Activated naive CD8-positive, alpha-beta T cell treated with anti-CD3 and anti-CD28 coated beads for 36 hours (primary cell): Measurements from ENCODE around the gene KRTAP4-7. TPM values are rescaled to one million over a fixed set of nuclear protein-coding genes. Genes with fewer than 3 reads are reported as not detected.
"Not testable (repeated sequence)": the region's sequence is repeated elsewhere in the genome, so short reads cannot be mapped to it uniquely, and the experiment has no call there.

Experiments used
- DNase-seq: peaks from one replicate; pipeline ENCODE4 v3.0.0; 2021
- H3K27ac Mint-ChIP-seq: one replicate; pipeline ENCODE4 v1.8.0; 2022; ENCODE audit warnings: mild to moderate bottlenecking, moderate library complexity, mixed read lengths
- H3K27me3 Mint-ChIP-seq: one replicate; pipeline ENCODE4 v1.8.0; 2022; ENCODE audit warnings: mild to moderate bottlenecking, mixed read lengths
- H3K36me3 Mint-ChIP-seq: one replicate; pipeline ENCODE4 v1.8.0; 2021; ENCODE audit warnings: mild to moderate bottlenecking, mixed read lengths
- H3K4me1 Mint-ChIP-seq: one replicate; pipeline ENCODE4 v1.8.0; 2021; ENCODE audit warnings: mixed read lengths
- H3K4me3 Mint-ChIP-seq: one replicate; pipeline ENCODE4 v1.8.0; 2022; ENCODE audit warnings: mild to moderate bottlenecking, moderate library complexity, mixed read lengths
- H3K9me3 Mint-ChIP-seq: one replicate; pipeline ENCODE4 v1.8.0; 2022; ENCODE audit warnings: mixed read lengths
- total RNA-seq, 2 experiments: library from RNA; stranded (reverse); gene quantifications; one replicate each; pipeline ENCODE4 v1.2.3, GENCODE V29; 2021

The KRTAP4-7 gene
- total RNA-seq, 2 experiments from 2014 or later: not detected

- not testable (repeated sequence) for H3K27ac Mint-ChIP-seq, H3K9me3 Mint-ChIP-seq, H3K4me1 Mint-ChIP-seq, H3K36me3 Mint-ChIP-seq, H3K4me3 Mint-ChIP-seq, DNase-seq
- H3K27me3 Mint-ChIP-seq: peaks cover 30% of the 10 kb centered on the region
Observed at GRCh38 chr17:41059276-41060051, 24.5 kb upstream of the KRTAP4-7 start.

- Mint-ChIP-seq H3K27ac (no peak within 1 kb of the TSS), H3K27me3 (peaks cover 30% of the 10 kb centered on the region), H3K9me3 (no peaks in the 10 kb centered on the region), H3K4me1 (no peaks in the 10 kb centered on the region), H3K36me3 (no peaks in the 10 kb centered on the region), H3K4me3 (no peak within 1 kb of the TSS)
- DNase-seq: no peak
Observed at GRCh38 chr17:41060052-41060604, 23.8 kb upstream of the KRTAP4-7 start, which contains the start of gene KRTAP2-3. TSS of gene KRTAP2-3 (minus strand) at chr17:41060114. CDS start at chr17:41060050, 64 bp downstream.

GRCh38 chr17:41061964-41062363 lies 22.0 kb upstream of the KRTAP4-7 start:
- Mint-ChIP-seq H3K4me1 (no peaks in the 10 kb centered on the region), H3K9me3 (no peaks in the 10 kb centered on the region), H3K36me3 (no peaks in the 10 kb centered on the region), H3K27ac (no peak overlapping the region), H3K4me3 (no peak overlapping the region), H3K27me3 (peaks cover 30% of the 10 kb centered on the region)
- no peak for DNase-seq

GRCh38 chr17:41063449-41063848 lies 20.5 kb upstream of the KRTAP4-7 start:
- H3K27ac Mint-ChIP-seq: no peak overlapping the region
- DNase-seq: no peak
- H3K4me1 Mint-ChIP-seq: no peaks in the 10 kb centered on the region
- H3K27me3 Mint-ChIP-seq: peaks cover 21% of the 10 kb centered on the region
- H3K36me3 Mint-ChIP-seq: no peaks in the 10 kb centered on the region
- H3K4me3 Mint-ChIP-seq: no peak overlapping the region
- no peaks in the 10 kb centered on the region for H3K9me3 Mint-ChIP-seq

GRCh38 chr17:41064301-41064700 lies 19.6 kb upstream of the KRTAP4-7 start:
- no peaks in the 10 kb centered on the region for H3K36me3 Mint-ChIP-seq
- no peaks in the 10 kb centered on the region for H3K9me3 Mint-ChIP-seq
- H3K27ac Mint-ChIP-seq: no peak overlapping the region
- no peak overlapping the region for H3K4me3 Mint-ChIP-seq
- no peak for DNase-seq
- peaks cover 17% of the 10 kb centered on the region for H3K27me3 Mint-ChIP-seq
- peaks cover 2% of the 10 kb centered on the region for H3K4me1 Mint-ChIP-seq

GRCh38 chr17:41065016-41065689 lies 18.8 kb upstream of the KRTAP4-7 start:
- H3K4me1 Mint-ChIP-seq, H3K27ac Mint-ChIP-seq, H3K9me3 Mint-ChIP-seq, H3K4me3 Mint-ChIP-seq, H3K36me3 Mint-ChIP-seq, DNase-seq: not testable (repeated sequence)
- peaks cover 13% of the 10 kb centered on the region for H3K27me3 Mint-ChIP-seq

GRCh38 chr17:41065829-41066624 lies 17.9 kb upstream of the KRTAP4-7 start, which contains the start of gene KRTAP2-4:
TSS of gene KRTAP2-4 (minus strand) at chr17:41065879. CDS start at chr17:41065845, 34 bp downstream.
- H3K36me3 Mint-ChIP-seq: no peaks in the 10 kb centered on the region
- no peak within 1 kb of the TSS for H3K4me3 Mint-ChIP-seq
- H3K27me3 Mint-ChIP-seq: peaks cover 4% of the 10 kb centered on the region
- DNase-seq: no peak
- peaks cover 2% of the 10 kb centered on the region for H3K4me1 Mint-ChIP-seq
- H3K27ac Mint-ChIP-seq: no peak within 1 kb of the TSS
- no peaks in the 10 kb centered on the region for H3K9me3 Mint-ChIP-seq

- Mint-ChIP-seq H3K4me1 (peaks cover 2% of the 10 kb centered on the region), H3K9me3 (no peaks in the 10 kb centered on the region), H3K4me3 (no peak overlapping the region), H3K27ac (no peak overlapping the region), H3K36me3 (no peaks in the 10 kb centered on the region), H3K27me3 (no peaks in the 10 kb centered on the region)
- DNase-seq: no peak
Observed at GRCh38 chr17:41067281-41067680, 16.7 kb upstream of the KRTAP4-7 start.

- no peaks in the 10 kb centered on the region for H3K36me3 Mint-ChIP-seq
- H3K4me3 Mint-ChIP-seq: no peak overlapping the region
- no peak overlapping the region for H3K27ac Mint-ChIP-seq
- no peaks in the 10 kb centered on the region for H3K27me3 Mint-ChIP-seq
- DNase-seq: no peak
- H3K9me3 Mint-ChIP-seq: no peaks in the 10 kb centered on the region
- H3K4me1 Mint-ChIP-seq: peaks cover 2% of the 10 kb centered on the region
Observed at GRCh38 chr17:41069031-41069430, 14.9 kb upstream of the KRTAP4-7 start.

- Mint-ChIP-seq H3K27ac (no peak overlapping the region), H3K27me3 (peaks cover 11% of the 10 kb centered on the region), H3K9me3 (no peaks in the 10 kb centered on the region), H3K4me1 (peaks cover 2% of the 10 kb centered on the region), H3K4me3 (no peak overlapping the region), H3K36me3 (no peaks in the 10 kb centered on the region)
- DNase-seq: no peak
Observed at GRCh38 chr17:41071606-41072360, 12.2 kb upstream of the KRTAP4-7 start.

GRCh38 chr17:41073676-41074075 lies 10.3 kb upstream of the KRTAP4-7 start:
- Mint-ChIP-seq H3K27ac (no peak overlapping the region), H3K36me3 (no peaks in the 10 kb centered on the region), H3K4me3 (no peak overlapping the region), H3K9me3 (no peaks in the 10 kb centered on the region), H3K4me1 (peaks cover 2% of the 10 kb centered on the region), H3K27me3 (peaks cover 15% of the 10 kb centered on the region)
- no peak for DNase-seq

GRCh38 chr17:41076788-41077187 lies 7.2 kb upstream of the KRTAP4-7 start:
- Mint-ChIP-seq H3K9me3 (no peaks in the 10 kb centered on the region), H3K36me3 (no peaks in the 10 kb centered on the region), H3K27ac (no peak overlapping the region), H3K27me3 (peaks cover 15% of the 10 kb centered on the region), H3K4me3 (no peak overlapping the region), H3K4me1 (no peaks in the 10 kb centered on the region)
- DNase-seq: no peak

- Mint-ChIP-seq H3K4me3 (no peak overlapping the region), H3K27me3 (peaks cover 2% of the 10 kb centered on the region), H3K9me3 (no peaks in the 10 kb centered on the region), H3K4me1 (no peaks in the 10 kb centered on the region), H3K27ac (no peak overlapping the region), H3K36me3 (no peaks in the 10 kb centered on the region)
- DNase-seq: no peak
Observed at GRCh38 chr17:41082626-41083025, 1.3 kb upstream of the KRTAP4-7 start.

- not testable (repeated sequence) for H3K9me3 Mint-ChIP-seq, H3K36me3 Mint-ChIP-seq, H3K27me3 Mint-ChIP-seq, H3K27ac Mint-ChIP-seq, DNase-seq, H3K4me1 Mint-ChIP-seq, H3K4me3 Mint-ChIP-seq
Observed at GRCh38 chr17:41083427-41083826, 523 bp upstream of the KRTAP4-7 start.
